NCI-H1092 (cell line): Measurements from ENCODE around the gene FTCD.
"Not testable (repeated sequence)": the region's sequence is repeated elsewhere in the genome, so short reads cannot be mapped to it uniquely, and the experiment has no call there.

Source experiments
- DNase-seq: peaks from one replicate; lab custom pipeline; 2025; lab: John Stamatoyannopoulos, UW

Gene FTCD

GRCh38 chr21:46171996-46172862 is 16.9 kb upstream of the FTCD start:
- no peak for DNase-seq

GRCh38 chr21:46171585-46171984 is 16.2 kb upstream of the FTCD start:
- DNase-seq, result no peak

GRCh38 chr21:46170436-46171193 is 15.2 kb upstream of the FTCD start:
- not testable (repeated sequence) for DNase-seq

- no peak for DNase-seq
Observed at GRCh38 chr21:46168659-46169386, 13.4 kb upstream of the FTCD start.

GRCh38 chr21:46168238-46168637 is 12.9 kb upstream of the FTCD start:
- no peak for DNase-seq

- no peak for DNase-seq
Observed at GRCh38 chr21:46165098-46165497, 9.7 kb upstream of the FTCD start.

GRCh38 chr21:46163380-46163779 is 8.0 kb upstream of the FTCD start:
- DNase-seq, result no peak

- no peak for DNase-seq
Observed at GRCh38 chr21:46161633-46162592, 6.5 kb upstream of the FTCD start.

- no peak for DNase-seq
Observed at GRCh38 chr21:46160907-46161632, 5.7 kb upstream of the FTCD start.

GRCh38 chr21:46160657-46160906 is 5.2 kb upstream of the FTCD start:
- no peak for DNase-seq

- DNase-seq, result no peak
Observed at GRCh38 chr21:46159841-46160656, 4.7 kb upstream of the FTCD start.

- no peak for DNase-seq
Observed at GRCh38 chr21:46159390-46159789, 4.0 kb upstream of the FTCD start.

- DNase-seq, result no peak
Observed at GRCh38 chr21:46158666-46159300, 3.4 kb upstream of the FTCD start.

- no peak for DNase-seq
Observed at GRCh38 chr21:46157987-46158451, 2.6 kb upstream of the FTCD start.

GRCh38 chr21:46157396-46157986 is 2.1 kb upstream of the FTCD start:
- no peak for DNase-seq

- DNase-seq, result no peak
Observed at GRCh38 chr21:46156678-46157077, 1.3 kb upstream of the FTCD start.

GRCh38 chr21:46156378-46156645 is 933 bp upstream of the FTCD start:
- DNase-seq, result no peak

GRCh38 chr21:46154955-46155513 is 345 bp downstream of the FTCD start:
- no peak for DNase-seq
